HL-60 (cell line): ENCODE data around the gene AK5.

ENCODE experiments used
- DNase-seq, 2 experiments: peaks; one replicate each; pipeline ENCODE4 v3.0.0-alpha.2; 2010 to 2020; ENCODE audit warnings: low read depth in 1 of 2, low spot score in 1 of 2
- H3K27ac ChIP-seq: fragments of 250-450 bp; sonication (Bioruptor Pico); replicated peaks from 2 replicates; pipeline ENCODE4 v1.5.1; 2020; ENCODE audit warnings: mild to moderate bottlenecking, moderate library complexity
- H3K27me3 ChIP-seq: fragments of 250-450 bp; sonication (Bioruptor Pico); 2 replicates; pipeline ENCODE4 v1.5.1; 2021; ENCODE audit warnings: mild to moderate bottlenecking, moderate library complexity; ENCODE audit not compliant: insufficient read depth, poor library complexity, severe bottlenecking
- H3K4me3 ChIP-seq: replicated peaks from 2 replicates; pipeline ENCODE4 v1.5.1; 2011; ENCODE audit warnings: mild to moderate bottlenecking, control low read depth, low read length; ENCODE audit not compliant: insufficient read depth
- CTCF ChIP-seq: IDR thresholded peaks from one replicate; pipeline ENCODE4 v1.5.1; 2011; ENCODE audit warnings: low read length, control low read depth, inconsistent platforms; ENCODE audit not compliant: insufficient read depth
- GABPA ChIP-seq: IDR thresholded peaks from 2 replicates; pipeline ENCODE4 v1.6.1; 2012; ENCODE audit warnings: low read depth
- POLR2AphosphoS5 ChIP-seq: IDR thresholded peaks from 2 replicates; pipeline ENCODE4 v1.6.1; 2012; ENCODE audit warnings: low read depth
- SPI1 ChIP-seq: IDR thresholded peaks from 2 replicates; pipeline ENCODE4 v1.6.1; 2012; ENCODE audit warnings: low read depth, mild to moderate bottlenecking, borderline replicate concordance
- TF ChIP-seq, protein P1 (sequence below): IDR thresholded peaks from 2 replicates; pipeline ENCODE4 v1.6.1; 2012; ENCODE audit warnings: low read depth; ENCODE audit not compliant: insufficient replicate concordance

The AK5 gene

DNA sequence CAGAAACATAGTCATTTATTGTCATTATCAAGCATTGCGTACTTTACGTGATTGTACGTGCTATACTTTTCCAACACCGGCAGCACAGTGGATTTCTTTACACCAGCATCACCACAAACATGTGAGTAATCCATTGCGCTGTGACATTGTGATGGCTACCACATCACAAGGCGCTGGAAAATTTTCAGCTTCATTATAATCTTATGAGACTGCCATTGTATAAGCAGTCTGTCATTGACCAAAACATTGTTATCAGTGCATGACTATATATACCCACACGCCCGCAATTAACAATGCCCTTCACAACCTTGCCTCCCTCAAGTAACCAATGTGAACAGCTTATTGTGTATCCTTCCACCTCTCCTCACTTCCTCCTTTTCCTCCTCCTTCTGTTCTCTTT lies 263.0 kb downstream of the AK5 start:
- DNase-seq, result no peak
- H3K27me3 ChIP-seq, result no peaks in the 10 kb centered on the region
- no peak overlapping the region for H3K27ac ChIP-seq
- no peak overlapping the region for H3K4me3 ChIP-seq
- no peak for TF ChIP-seq SPI1
- no peak for TF ChIP-seq POLR2AphosphoS5
- no peak for TF ChIP-seq CTCF
- TF ChIP-seq, protein P1, sequence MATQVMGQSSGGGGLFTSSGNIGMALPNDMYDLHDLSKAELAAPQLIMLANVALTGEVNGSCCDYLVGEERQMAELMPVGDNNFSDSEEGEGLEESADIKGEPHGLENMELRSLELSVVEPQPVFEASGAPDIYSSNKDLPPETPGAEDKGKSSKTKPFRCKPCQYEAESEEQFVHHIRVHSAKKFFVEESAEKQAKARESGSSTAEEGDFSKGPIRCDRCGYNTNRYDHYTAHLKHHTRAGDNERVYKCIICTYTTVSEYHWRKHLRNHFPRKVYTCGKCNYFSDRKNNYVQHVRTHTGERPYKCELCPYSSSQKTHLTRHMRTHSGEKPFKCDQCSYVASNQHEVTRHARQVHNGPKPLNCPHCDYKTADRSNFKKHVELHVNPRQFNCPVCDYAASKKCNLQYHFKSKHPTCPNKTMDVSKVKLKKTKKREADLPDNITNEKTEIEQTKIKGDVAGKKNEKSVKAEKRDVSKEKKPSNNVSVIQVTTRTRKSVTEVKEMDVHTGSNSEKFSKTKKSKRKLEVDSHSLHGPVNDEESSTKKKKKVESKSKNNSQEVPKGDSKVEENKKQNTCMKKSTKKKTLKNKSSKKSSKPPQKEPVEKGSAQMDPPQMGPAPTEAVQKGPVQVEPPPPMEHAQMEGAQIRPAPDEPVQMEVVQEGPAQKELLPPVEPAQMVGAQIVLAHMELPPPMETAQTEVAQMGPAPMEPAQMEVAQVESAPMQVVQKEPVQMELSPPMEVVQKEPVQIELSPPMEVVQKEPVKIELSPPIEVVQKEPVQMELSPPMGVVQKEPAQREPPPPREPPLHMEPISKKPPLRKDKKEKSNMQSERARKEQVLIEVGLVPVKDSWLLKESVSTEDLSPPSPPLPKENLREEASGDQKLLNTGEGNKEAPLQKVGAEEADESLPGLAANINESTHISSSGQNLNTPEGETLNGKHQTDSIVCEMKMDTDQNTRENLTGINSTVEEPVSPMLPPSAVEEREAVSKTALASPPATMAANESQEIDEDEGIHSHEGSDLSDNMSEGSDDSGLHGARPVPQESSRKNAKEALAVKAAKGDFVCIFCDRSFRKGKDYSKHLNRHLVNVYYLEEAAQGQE, result no peak
- no peak for TF ChIP-seq GABPA

GRCh38 chr1:77545970-77546369 lies 264.2 kb downstream of the AK5 start:
- H3K27ac ChIP-seq, result no peak overlapping the region

DNA sequence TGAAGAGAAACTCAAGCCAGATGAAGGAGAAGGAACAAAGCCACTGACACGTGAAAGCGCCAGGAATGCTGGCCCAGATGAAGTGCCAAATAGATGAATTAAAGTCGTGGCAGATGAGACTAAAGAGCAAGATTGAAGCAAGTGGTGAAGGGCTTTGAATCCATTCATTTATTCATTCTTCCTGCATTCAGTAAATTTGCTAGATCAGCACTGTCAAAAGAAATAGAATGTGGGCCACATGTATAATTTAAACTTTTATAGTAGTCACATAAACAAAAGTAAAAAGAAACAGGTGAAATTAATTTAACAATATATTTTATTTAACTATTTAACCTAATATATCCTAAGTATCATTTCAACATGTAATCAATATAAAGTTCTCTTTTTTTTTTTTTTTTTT lies 265.1 kb downstream of the AK5 start:
- no peak overlapping the region for H3K27ac ChIP-seq

More at GRCh38 chr1:77545970-77546369, 264.2 kb downstream of the AK5 start:
- TF ChIP-seq CTCF, result no peak
- TF ChIP-seq GABPA, result no peak
- TF ChIP-seq SPI1, result no peak
- TF ChIP-seq, protein P1, result no peak
- TF ChIP-seq POLR2AphosphoS5, result no peak
- Histone ChIP-seq H3K27me3 (no peaks in the 10 kb centered on the region), H3K4me3 (no peak overlapping the region)
- no peak for DNase-seq

More for the DNA sequence above, 265.1 kb downstream of the AK5 start:
- no peaks in the 10 kb centered on the region for H3K27me3 ChIP-seq
- DNase-seq, result no peak
- TF ChIP-seq, protein P1, result no peak
- no peak for TF ChIP-seq SPI1
- no peak for TF ChIP-seq POLR2AphosphoS5
- TF ChIP-seq CTCF, result no peak
- no peak for TF ChIP-seq GABPA
- H3K4me3 ChIP-seq, result no peak overlapping the region
